GM23338 (cell line): ENCODE measurements around the gene QKI. TPM values are rescaled to one million over a fixed set of nuclear protein-coding genes. Genes with fewer than 3 reads are reported as not detected.

Source experiments
- ATAC-seq: fragments of 200-7000 bp; cut with Tn5 transposase; 3 replicates; pipeline ENCODE4 v1.9.1; 2020
- DNase-seq: peaks from one replicate; pipeline ENCODE4 v3.0.0-alpha.2; 2015; ENCODE audit warnings: low spot score
- H2AFZ ChIP-seq: fragments of 200-600 bp; sonication (generic); 2 replicates; pipeline ENCODE4 v1.8.0; 2016; ENCODE audit warnings: antibody characterized with exemption, mild to moderate bottlenecking, moderate library complexity
- H3F3A ChIP-seq: fragments of 200-600 bp; sonication (generic); replicated peaks from 2 replicates; pipeline ENCODE4 v1.8.0; 2017; ENCODE audit warnings: antibody characterized with exemption, mixed run types, low read depth
- H3K27ac ChIP-seq: fragments of 200-600 bp; sonication (generic); 2 replicates; pipeline ENCODE4 v1.6.1; 2016; ENCODE audit warnings: low read depth
- H3K27me3 ChIP-seq: fragments of 200-600 bp; sonication (generic); 2 replicates; pipeline ENCODE4 v1.8.0; 2016; ENCODE audit warnings: mild to moderate bottlenecking, mixed run types, moderate library complexity; ENCODE audit not compliant: insufficient read depth
- H3K36me3 ChIP-seq: fragments of 200-600 bp; sonication (generic); 2 replicates; pipeline ENCODE4 v1.8.0; 2016; ENCODE audit warnings: mild to moderate bottlenecking; ENCODE audit not compliant: insufficient read depth
- H3K4me1 ChIP-seq: fragments of 200-600 bp; sonication (generic); 2 replicates; pipeline ENCODE4 v1.8.0; 2016; ENCODE audit warnings: mild to moderate bottlenecking, moderate library complexity; ENCODE audit not compliant: insufficient read depth
- H3K4me2 ChIP-seq: fragments of 200-600 bp; sonication (generic); 2 replicates; pipeline ENCODE4 v1.7.1; 2017; ENCODE audit warnings: mixed run types
- H3K4me3 ChIP-seq: fragments of 200-600 bp; sonication (generic); 2 replicates; pipeline ENCODE4 v1.6.1; 2016; ENCODE audit warnings: mixed run types
- H3K79me2 ChIP-seq: fragments of 200-600 bp; sonication (generic); replicated peaks from 2 replicates; pipeline ENCODE4 v1.8.0; 2017; ENCODE audit warnings: mild to moderate bottlenecking; ENCODE audit not compliant: insufficient read depth
- H3K9me2 ChIP-seq: fragments of 200-600 bp; sonication (generic); 2 replicates; pipeline ENCODE4 v1.8.0; 2017; ENCODE audit not compliant: insufficient read depth
- H4K20me1 ChIP-seq: fragments of 200-600 bp; sonication (generic); replicated peaks from 2 replicates; pipeline ENCODE4 v1.8.0; 2017; ENCODE audit warnings: mild to moderate bottlenecking; ENCODE audit not compliant: insufficient read depth
- H3K27ac Mint-ChIP-seq: 2 replicates; pipeline ENCODE4 v1.8.0; 2020; ENCODE audit warnings: inconsistent platforms, mild to moderate bottlenecking, moderate library complexity, mixed read lengths
- H3K27me3 Mint-ChIP-seq: 3 replicates; pipeline ENCODE4 v1.8.0; 2022; ENCODE audit warnings: low read depth, mild to moderate bottlenecking, moderate library complexity, mixed read lengths, inconsistent platforms; ENCODE audit not compliant: insufficient read depth, poor library complexity
- H3K36me3 Mint-ChIP-seq: 3 replicates; pipeline ENCODE4 v1.8.0; 2021; ENCODE audit warnings: low read depth, mild to moderate bottlenecking, inconsistent platforms, moderate library complexity, mixed read lengths
- H3K4me1 Mint-ChIP-seq: 3 replicates; pipeline ENCODE4 v1.8.0; 2020; ENCODE audit warnings: mild to moderate bottlenecking, inconsistent platforms, mixed read lengths
- H3K4me3 Mint-ChIP-seq: 3 replicates; pipeline ENCODE4 v1.8.0; 2021; ENCODE audit warnings: moderate library complexity, mild to moderate bottlenecking, inconsistent platforms, mixed read lengths
- H3K9me3 Mint-ChIP-seq: 3 replicates; pipeline ENCODE4 v1.8.0; 2020; ENCODE audit warnings: moderate library complexity, mild to moderate bottlenecking, inconsistent platforms, mixed read lengths
- CREB1 ChIP-seq: fragments of 250-450 bp; sonication (Bioruptor Pico); IDR thresholded peaks from 2 replicates; pipeline ENCODE4 v1.5.0; 2020; ENCODE audit warnings: low read depth, mild to moderate bottlenecking, moderate library complexity
- CTCF ChIP-seq, 2 experiments: fragments of 200-600 bp in 1 of 2; sonication (generic) in 1 of 2; conservative IDR thresholded peaks; 2 replicates each; pipeline versions ENCODE4 v1.5.1 to v1.6.1; 2016 to 2017; ENCODE audit warnings: antibody characterized with exemption in 2 of 2, low read depth in 2 of 2, mild to moderate bottlenecking in 2 of 2, moderate library complexity in 1 of 2
- ZNF114 ChIP-seq: fragments of 250-450 bp; sonication (Bioruptor Pico); IDR thresholded peaks from 2 replicates; pipeline ENCODE4 v1.5.0; 2020; ENCODE audit warnings: mild to moderate bottlenecking, moderate library complexity
- ZNF462 ChIP-seq: fragments of 250-450 bp; sonication (Bioruptor Pico); IDR thresholded peaks from 2 replicates; pipeline ENCODE4 v1.5.0; 2020; ENCODE audit warnings: mild to moderate bottlenecking, moderate library complexity
- polyA plus RNA-seq: library from polyadenylated mRNA; unstranded; fragments of >200 nt; fragmentation: Nextera tagmentation; extraction: Ambion mirVana; gene quantifications from 2 replicates; pipeline ENCODE4 v1.2.1, GENCODE V29; 2016
- total RNA-seq: library from RNA; depleted of rRNA; stranded (reverse); fragments of >200 nt; shearing (Covaris generic); gene quantifications from 2 replicates; pipeline ENCODE4 v1.2.3, GENCODE V29; 2014
- TF ChIP-seq, protein P1 (sequence below): IDR thresholded peaks from 2 replicates; pipeline ENCODE4 v1.6.1; 2016; ENCODE audit warnings: antibody characterized with exemption

QKI gene
- total and polyA plus RNA-seq, 2 experiments from 2014 or later: 60.8 to 159 TPM

DNA sequence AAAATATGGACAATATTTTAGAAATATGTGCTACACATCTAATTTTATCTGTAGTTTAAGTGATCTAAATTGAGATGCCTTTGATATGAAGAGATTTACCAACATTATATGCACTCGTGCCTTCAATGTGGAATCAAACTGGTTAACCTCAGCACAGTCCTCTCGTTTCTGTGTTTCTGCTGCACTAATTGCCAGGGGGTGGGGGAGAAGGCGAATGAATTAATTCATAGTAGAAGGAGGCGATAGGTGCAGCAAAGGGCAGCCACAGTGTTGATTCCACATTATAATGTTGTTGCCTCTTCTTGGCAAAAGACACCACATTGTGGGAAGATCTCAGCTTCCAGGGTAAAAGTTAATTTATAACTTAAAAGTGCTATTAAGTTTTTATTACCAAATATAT is 161.6 kb downstream of the QKI start:
- Histone ChIP-seq H3K4me2 (no peak overlapping the region), H3K36me3 (no peaks in the 10 kb centered on the region), H3K27ac (no peak overlapping the region), H3K9me2 (no peaks in the 10 kb centered on the region), H3K4me1 (peaks cover 52% of the 10 kb centered on the region), H3K27me3 (no peaks in the 10 kb centered on the region), H3K79me2 (0 out of 2 replicates have a peak, but pooled peaks cover 5% of the 10 kb centered on the region), H3K4me3 (no peak overlapping the region), H4K20me1 (no peaks in the 10 kb centered on the region), H3F3A (no peaks in the 10 kb centered on the region), H2AFZ (no peak overlapping the region)
- ATAC-seq (no peak), DNase-seq (no peak)
- no peaks in the 10 kb centered on the region for H3K9me3 Mint-ChIP-seq
- peaks cover 2% of the 10 kb centered on the region; the same call in 2 of the 3 replicates for H3K36me3 Mint-ChIP-seq
- 0 out of 2 replicates have a peak overlapping the region, but pooled peaks have one; percentile 36 for H3K27ac Mint-ChIP-seq
- H3K4me3 Mint-ChIP-seq: no peak overlapping the region
- no peak for TF ChIP-seq CREB1
- no peak for TF ChIP-seq CTCF (conservative IDR thresholded peaks at IDR 0.05; ENCODE audit: low read depth in 2 of 2)
- no peak for TF ChIP-seq ZNF462 (CRISPR knock-in tag)
- peaks cover 79% of the 10 kb centered on the region for H3K4me1 Mint-ChIP-seq
- H3K27me3 Mint-ChIP-seq: peaks cover 4% of the 10 kb centered on the region

DNA sequence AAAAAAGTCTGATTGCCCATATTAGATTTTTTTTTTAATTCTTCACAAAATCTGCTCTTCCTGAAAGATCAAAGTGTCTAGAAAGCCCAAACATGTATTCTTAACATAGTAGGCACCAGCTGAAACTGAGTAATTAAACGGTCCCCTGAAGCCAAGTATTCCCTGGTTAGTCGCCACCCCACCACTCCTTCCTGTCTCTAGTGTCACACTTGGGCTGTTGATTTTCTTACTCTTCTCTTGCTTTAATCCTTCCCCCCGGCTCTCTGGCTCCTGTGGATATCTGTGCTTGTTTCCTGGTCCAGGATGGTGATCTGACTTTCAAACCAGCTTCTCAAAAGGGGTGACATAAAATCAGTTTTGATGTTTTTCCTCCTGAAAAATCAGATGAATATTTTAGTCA is 162.9 kb downstream of the QKI start:
- Mint-ChIP-seq H3K27me3 (no peaks in the 10 kb centered on the region), H3K4me1 (peaks cover 75% of the 10 kb centered on the region), H3K36me3 (no peaks in the 10 kb centered on the region; the same call in 1 of the 3 replicates), H3K4me3 (peak overlapping the region; percentile 14; the same call in 1 of the 3 replicates), H3K27ac (peak overlapping the region; percentile 57), H3K9me3 (no peaks in the 10 kb centered on the region)
- Histone ChIP-seq H3K4me1 (peaks cover 44% of the 10 kb centered on the region), H2AFZ (no peak overlapping the region), H3K79me2 (0 out of 2 replicates have a peak, but pooled peaks cover 5% of the 10 kb centered on the region), H3K9me2 (no peaks in the 10 kb centered on the region), H3K4me2 (no peak overlapping the region), H3K4me3 (no peak overlapping the region), H3K36me3 (no peaks in the 10 kb centered on the region), H4K20me1 (no peaks in the 10 kb centered on the region), H3F3A (no peaks in the 10 kb centered on the region), H3K27me3 (no peaks in the 10 kb centered on the region), H3K27ac (no peak overlapping the region)
- TF ChIP-seq, protein P1, sequence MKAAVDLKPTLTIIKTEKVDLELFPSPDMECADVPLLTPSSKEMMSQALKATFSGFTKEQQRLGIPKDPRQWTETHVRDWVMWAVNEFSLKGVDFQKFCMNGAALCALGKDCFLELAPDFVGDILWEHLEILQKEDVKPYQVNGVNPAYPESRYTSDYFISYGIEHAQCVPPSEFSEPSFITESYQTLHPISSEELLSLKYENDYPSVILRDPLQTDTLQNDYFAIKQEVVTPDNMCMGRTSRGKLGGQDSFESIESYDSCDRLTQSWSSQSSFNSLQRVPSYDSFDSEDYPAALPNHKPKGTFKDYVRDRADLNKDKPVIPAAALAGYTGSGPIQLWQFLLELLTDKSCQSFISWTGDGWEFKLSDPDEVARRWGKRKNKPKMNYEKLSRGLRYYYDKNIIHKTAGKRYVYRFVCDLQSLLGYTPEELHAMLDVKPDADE: no peak
- TF ChIP-seq CREB1 (no peak), ZNF114 (CRISPR knock-in tag) (no peak), CTCF (conservative IDR thresholded peaks at IDR 0.05; ENCODE audit: low read depth in 2 of 2) (no peak)
- ATAC-seq (no peak; the same call in 2 of the 3 replicates), DNase-seq (no peak)
